ENCODE measurements around the gene NR2F1.

DNA sequence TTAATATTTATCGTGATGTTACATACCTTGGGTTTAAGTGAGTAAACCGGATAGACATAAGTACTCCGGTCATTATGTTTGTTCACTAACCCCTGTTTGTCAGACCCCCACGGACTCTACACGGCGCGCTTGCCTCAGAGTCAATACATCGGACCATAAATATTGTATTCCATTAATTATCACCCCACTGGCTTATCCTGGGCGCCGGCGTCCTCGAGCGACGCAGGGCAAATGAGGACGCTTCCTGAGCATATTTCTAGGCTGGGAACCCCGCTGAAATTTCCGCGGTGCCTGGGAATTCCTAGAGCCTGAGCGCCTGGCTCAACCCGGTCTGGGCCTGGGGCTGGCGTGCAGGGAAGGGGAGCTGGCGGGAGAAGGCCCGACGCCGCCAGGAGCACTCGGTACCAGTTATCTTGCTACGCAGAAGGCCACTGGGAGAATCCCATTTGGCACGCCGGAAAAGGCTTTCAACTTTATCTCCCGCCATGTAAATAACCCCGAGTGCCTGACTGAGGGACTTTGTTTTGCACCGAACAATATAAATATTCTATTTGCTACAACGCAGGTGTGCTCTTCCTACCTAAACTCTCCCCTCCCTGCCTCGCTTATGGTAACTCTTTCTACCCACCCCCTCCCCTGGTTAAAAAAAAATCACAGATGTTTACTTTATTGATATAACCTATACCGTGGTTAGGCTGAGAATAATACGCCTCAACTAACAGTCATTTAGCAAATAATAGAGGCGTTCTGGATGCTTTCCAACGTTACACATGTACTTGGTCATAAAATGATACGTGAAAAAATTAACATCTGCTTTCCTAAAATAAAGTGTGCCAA lies 19.4 kb downstream of the NR2F1 start:
- TF ChIP-seq JUND (IDR thresholded peaks at IDR 0.05) (no peak), EZH2 (IDR thresholded peaks at IDR 0.05) (no peak), POLR2AphosphoS5 (IDR thresholded peaks at IDR 0.05; ENCODE audit: low read depth, low read length) (no peak), YY1 (IDR thresholded peaks at IDR 0.05; ENCODE audit: extremely low read depth, insufficient replicate concordance, low read depth, low read length) (no peak)
- TF ChIP-seq, protein P1, sequence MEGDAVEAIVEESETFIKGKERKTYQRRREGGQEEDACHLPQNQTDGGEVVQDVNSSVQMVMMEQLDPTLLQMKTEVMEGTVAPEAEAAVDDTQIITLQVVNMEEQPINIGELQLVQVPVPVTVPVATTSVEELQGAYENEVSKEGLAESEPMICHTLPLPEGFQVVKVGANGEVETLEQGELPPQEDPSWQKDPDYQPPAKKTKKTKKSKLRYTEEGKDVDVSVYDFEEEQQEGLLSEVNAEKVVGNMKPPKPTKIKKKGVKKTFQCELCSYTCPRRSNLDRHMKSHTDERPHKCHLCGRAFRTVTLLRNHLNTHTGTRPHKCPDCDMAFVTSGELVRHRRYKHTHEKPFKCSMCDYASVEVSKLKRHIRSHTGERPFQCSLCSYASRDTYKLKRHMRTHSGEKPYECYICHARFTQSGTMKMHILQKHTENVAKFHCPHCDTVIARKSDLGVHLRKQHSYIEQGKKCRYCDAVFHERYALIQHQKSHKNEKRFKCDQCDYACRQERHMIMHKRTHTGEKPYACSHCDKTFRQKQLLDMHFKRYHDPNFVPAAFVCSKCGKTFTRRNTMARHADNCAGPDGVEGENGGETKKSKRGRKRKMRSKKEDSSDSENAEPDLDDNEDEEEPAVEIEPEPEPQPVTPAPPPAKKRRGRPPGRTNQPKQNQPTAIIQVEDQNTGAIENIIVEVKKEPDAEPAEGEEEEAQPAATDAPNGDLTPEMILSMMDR (IDR thresholded peaks at IDR 0.05 in 2 of 3, conservative IDR thresholded peaks at IDR 0.05 in 1 of 3; ENCODE audit: borderline replicate concordance in 1 of 3, insufficient read depth in 1 of 3, low read depth in 2 of 3, low read length in 2 of 3) = no peak

All from HCT116 (cell line).